HG02678 (cell line): ENCODE data around the gene RUFY4.

Source experiments
- ATAC-seq: cut with Tn5 transposase; IDR thresholded peaks from one replicate; pipeline ENCODE4 v1.9.1; 2021; ENCODE audit warnings: mild to moderate bottlenecking, moderate library complexity; ENCODE audit not compliant: unreplicated experiment

Gene RUFY4

GRCh38 chr2:218068721-218069334 is at the start of gene RUFY4:
Gene RUFY4, plus strand, starts transcription at chr2:218069253. Its CDS starts 1,353 bp downstream, at chr2:218070606.
- peak; percentile 90 for ATAC-seq

GRCh38 chr2:218019411-218020060 is 49.5 kb upstream of the RUFY4 start:
- ATAC-seq = no peak

GRCh38 chr2:218020281-218020680 is 48.8 kb upstream of the RUFY4 start:
- ATAC-seq = no peak

- ATAC-seq = no peak
These were observed 48.0 kb upstream of the RUFY4 start for GRCh38 chr2:218020966-218021535.

GRCh38 chr2:218021536-218022071 is 47.4 kb upstream of the RUFY4 start:
- ATAC-seq = no peak

- ATAC-seq = no peak
These were observed 46.8 kb upstream of the RUFY4 start for GRCh38 chr2:218022131-218022850.

- no peak for ATAC-seq
These were observed 46.1 kb upstream of the RUFY4 start for GRCh38 chr2:218022851-218023530.

- ATAC-seq = no peak
These were observed 45.4 kb upstream of the RUFY4 start for GRCh38 chr2:218023636-218024035.

- no peak for ATAC-seq
These were observed 44.7 kb upstream of the RUFY4 start for GRCh38 chr2:218024336-218024735.

- ATAC-seq = no peak
These were observed 44.2 kb upstream of the RUFY4 start for GRCh38 chr2:218024871-218025270.

GRCh38 chr2:218026244-218026643 is 42.8 kb upstream of the RUFY4 start:
- no peak for ATAC-seq

GRCh38 chr2:218026676-218027425 is 42.2 kb upstream of the RUFY4 start:
- no peak for ATAC-seq

GRCh38 chr2:218027426-218028188 is 41.4 kb upstream of the RUFY4 start:
- no peak for ATAC-seq

GRCh38 chr2:218028189-218028495 is 40.9 kb upstream of the RUFY4 start:
- ATAC-seq = no peak

GRCh38 chr2:218028562-218029348 is 40.3 kb upstream of the RUFY4 start:
- ATAC-seq = no peak

GRCh38 chr2:218029366-218030360 is 39.4 kb upstream of the RUFY4 start:
- no peak for ATAC-seq

GRCh38 chr2:218030409-218031195 is 38.5 kb upstream of the RUFY4 start:
- no peak for ATAC-seq
